Fibroblast of upper back skin (primary cell): ENCODE data around the gene KASH5.

ENCODE experiments used
- DNase-seq: peaks from one replicate; pipeline ENCODE4 v3.0.0-alpha.2; 2013

KASH5 gene, protein sequence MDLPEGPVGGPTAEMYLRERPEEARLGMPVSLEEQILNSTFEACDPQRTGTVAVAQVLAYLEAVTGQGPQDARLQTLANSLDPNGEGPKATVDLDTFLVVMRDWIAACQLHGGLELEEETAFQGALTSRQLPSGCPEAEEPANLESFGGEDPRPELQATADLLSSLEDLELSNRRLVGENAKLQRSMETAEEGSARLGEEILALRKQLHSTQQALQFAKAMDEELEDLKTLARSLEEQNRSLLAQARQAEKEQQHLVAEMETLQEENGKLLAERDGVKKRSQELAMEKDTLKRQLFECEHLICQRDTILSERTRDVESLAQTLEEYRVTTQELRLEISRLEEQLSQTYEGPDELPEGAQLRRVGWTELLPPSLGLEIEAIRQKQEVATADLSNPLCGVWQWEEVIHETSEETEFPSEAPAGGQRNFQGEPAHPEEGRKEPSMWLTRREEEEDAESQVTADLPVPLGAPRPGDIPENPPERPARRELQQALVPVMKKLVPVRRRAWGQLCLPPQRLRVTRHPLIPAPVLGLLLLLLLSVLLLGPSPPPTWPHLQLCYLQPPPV

DNA sequence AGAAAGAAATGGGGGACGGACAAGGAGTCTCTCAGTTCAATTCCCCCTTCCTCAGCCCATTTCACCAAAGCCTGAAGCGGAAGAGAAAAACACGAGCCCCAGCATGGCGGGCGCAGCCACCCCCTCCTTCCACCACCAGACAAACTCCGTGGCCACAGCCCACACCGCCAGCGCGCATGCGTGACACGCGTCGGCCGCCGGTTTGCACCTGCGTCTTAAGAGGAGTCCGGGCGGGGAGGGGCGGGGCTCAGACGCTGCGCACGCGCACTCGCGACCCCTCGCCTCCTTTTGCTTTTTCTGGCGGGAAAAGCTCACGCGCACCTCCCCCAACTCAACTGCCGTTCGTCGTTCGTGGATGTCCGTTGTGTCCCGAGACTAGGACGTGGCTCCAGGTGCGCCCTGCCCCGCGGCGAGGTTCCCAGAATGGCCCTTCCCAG is at the start of gene KASH5:
KASH5 (plus strand) TSS at position 314 of the 437 bp plus-strand sequence. CDS start 2,635 bp downstream, outside the sequence.
- peak; percentile 45 for DNase-seq

DNA sequence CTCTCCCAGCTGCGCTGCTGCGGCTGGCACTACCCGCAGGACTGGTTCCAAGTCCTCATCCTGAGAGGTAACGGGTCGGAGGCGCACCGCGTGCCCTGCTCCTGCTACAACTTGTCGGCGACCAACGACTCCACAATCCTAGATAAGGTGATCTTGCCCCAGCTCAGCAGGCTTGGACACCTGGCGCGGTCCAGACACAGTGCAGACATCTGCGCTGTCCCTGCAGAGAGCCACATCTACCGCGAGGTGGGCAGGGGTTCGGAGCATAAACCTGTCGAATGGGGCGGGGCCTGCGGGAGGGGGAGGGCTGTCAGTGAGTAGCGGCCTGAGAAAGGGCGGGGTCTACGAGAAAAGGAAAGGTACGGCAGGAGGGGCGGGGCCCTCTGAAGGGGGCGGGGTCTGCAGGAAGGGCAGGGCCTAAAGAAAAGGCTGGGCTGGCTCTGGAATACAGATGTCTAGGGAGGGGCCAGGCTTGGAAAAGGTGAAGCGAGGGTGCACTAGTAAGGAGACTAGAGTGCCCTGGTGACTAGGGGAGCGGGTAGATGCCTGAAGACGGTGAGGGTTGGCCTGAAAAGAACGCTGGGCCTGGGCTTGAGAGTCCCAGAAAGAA is 49.3 kb upstream of the KASH5 start:
- peak; percentile 20 for DNase-seq

DNA sequence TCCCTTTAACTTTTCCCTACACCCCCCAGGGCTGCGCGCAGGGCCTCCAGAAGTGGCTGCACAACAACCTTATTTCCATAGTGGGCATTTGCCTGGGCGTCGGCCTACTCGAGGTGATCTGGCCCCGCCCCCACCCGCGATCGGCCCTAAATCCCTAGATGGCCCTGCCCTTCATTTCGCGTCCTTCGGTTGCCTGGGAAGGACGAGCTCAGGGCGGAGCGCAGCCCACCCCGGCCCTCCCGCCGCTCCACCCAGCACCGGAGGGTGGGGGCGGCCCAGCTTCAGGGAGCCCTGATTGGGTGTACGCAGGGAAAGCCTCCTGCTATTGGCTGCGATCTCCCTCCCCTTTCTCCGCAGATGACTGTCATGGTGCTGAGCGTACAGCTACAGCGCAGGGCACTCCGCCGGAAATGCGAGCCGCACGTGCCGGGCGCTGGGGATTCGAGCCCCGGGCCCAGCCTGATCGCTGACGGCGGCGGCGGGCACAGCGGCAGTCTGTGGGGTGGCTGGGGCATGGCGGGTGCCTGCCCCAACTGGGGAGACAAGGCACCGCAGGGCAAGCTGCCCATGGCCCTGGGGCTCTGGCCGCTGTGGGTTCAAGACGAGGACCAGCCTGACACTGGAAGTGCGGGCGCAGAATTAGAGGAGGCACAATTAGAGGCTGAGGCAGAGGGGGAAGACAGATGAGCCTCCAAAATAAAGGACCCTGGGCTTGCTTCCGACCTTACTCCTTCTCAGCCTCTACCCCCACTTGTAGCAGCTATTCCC is 48.6 kb upstream of the KASH5 start:
- peak; percentile 83 for DNase-seq

DNA sequence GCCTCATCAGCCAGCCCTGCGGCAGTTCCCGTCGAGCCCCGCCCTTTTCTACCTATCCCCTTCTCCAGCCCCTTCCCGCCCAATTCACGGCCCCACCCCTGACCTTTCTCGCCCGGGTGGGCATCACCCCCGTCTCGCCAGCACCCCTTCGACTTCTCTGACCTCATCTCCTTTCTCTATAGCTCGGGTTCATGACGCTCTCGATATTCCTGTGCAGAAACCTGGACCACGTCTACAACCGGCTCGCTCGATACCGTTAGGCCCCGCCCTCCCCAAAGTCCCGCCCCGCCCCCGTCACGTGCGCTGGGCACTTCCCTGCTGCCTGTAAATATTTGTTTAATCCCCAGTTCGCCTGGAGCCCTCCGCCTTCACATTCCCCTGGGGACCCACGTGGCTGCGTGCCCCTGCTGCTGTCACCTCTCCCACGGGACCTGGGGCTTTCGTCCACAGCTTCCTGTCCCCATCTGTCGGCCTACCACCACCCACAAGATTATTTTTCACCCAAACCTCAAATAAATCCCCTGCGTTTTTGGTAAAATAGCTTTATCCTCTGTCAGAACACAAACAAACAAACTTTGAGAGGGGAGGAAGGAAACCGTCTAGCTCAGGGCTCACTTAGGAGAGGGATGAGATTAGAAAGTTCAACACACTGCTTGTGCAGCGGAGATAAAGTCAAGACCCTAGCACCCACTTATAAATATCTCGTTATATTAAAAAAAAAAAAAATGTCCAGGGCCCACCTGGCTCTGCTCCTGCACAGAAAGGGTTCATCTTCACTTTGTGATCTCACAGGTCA is 47.8 kb upstream of the KASH5 start:
- DNase-seq: no peak

DNA sequence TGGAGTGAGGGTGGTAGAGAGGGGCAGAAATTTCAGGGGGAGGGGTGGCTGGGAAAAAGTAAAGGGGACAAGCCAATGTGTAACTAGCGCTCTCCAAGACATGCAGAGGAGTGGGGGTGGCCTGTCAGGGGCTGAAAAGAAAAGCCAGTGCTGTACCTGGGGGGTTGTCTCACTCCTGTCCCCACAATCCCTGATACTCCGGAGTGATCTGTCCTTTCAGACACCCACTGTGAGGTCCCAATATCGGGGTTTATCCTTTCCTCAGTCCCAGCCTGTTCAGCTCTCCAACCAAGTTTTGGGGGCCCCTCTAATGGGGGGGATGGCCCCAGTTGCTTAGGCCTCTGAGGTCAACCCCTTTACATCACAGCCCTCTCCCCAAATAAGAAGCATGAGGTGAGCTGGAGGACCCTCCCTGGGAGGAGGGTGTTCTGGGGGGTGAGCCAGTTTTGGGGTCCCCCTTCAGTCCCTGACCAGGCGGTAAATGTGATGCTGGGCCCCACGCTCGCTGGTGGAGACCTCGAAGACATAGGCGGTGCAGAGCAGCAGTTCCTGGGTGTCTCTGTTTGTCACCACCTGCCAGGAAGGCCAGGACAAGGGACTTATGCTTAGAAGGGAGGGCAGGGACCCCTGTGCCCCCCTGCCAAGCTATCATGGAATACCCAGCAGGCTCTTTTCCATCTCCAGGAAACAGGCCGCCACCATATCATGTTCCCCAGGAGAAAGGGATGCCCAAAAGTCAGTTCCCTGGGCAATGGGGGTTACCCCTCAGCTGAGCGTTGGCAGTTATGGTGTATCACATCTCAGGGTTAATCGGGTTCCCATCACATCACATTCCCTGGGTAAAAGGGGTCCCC is 47.0 kb upstream of the KASH5 start:
- no peak for DNase-seq

DNA sequence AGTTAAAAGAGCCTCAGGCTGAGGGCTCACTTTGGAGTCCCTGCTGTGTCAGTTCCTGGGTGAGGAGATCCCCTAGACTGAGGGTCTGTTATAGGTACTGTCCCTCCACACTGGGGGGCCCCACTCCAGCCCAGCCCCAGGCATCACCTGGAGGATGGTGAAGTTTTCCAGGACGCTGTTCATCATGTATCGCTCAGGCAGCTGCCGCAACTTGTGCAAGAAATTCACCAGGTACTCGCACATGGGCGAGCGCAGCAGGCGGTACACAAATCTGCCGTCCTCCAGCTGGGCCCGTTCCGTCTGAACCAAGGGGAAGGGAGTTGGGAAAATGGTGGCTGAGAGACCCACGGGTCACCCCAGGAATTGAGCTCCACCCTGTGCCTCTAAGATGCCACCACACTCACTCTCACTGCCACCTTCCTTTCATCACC is 45.7 kb upstream of the KASH5 start:
- no peak for DNase-seq

DNA sequence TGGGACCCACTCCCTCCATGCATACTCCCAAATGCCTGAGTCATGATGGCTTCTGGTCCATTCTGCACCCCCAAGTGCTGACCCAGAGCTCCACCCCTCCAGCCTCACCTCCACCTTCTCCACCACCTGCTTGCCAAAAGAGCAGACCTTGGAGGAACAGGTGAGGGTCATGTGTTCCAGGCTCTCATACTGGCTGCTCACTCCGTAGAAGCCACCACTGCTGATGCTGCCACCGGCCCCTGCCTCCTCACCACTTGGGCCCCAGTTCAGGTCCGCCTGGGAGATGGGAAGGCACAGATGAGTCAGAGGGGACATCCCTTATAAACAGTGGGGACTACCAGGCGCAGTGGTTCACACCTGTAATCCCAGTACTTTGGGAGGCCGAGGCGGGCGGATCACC is 44.9 kb upstream of the KASH5 start:
- DNase-seq: no peak

DNA sequence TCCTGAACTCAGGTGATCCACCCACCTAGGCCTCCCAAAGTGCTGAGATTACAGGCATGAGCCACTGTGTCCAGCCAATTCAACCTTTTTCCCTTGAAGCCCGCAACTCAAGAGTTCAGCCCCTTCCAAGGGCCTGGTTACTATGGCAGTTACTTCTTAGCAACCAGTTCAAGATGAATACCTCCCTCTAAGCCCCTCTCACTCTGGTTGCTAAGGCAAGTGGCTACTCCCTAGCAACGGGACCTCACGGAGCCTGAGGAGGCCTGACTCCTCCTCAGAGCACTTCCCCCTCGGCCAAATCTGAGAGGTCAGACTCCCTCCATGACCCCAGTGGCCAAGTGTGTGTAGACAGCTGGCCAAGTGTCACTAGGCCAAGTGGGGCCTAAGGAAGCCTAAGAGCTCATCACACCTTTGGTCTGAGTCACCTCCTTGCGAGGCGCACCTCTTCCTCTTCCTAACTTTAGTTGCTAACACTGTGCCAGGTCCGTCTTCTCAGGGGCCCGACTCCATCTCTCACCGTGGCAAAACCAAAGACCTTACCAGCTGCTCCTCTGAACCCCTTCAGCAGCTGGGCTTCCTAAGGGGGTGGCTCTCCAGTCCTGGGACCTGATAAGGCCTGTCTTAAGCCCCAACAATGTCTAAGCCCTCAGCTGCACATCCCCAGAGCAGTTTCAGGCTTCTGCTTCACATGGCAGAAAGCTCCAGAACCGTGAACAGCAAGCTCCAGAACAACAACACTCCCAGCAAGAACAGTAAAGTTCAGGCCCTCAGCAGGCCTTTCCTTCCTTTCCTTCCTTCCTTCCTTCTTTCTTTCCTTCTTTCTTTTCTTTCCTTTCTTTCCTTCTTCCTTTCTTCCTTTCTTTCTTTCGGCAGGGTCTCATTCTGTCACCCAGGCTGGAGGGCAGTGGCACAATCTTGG is 43.3 kb upstream of the KASH5 start:
- DNase-seq: no peak

DNA sequence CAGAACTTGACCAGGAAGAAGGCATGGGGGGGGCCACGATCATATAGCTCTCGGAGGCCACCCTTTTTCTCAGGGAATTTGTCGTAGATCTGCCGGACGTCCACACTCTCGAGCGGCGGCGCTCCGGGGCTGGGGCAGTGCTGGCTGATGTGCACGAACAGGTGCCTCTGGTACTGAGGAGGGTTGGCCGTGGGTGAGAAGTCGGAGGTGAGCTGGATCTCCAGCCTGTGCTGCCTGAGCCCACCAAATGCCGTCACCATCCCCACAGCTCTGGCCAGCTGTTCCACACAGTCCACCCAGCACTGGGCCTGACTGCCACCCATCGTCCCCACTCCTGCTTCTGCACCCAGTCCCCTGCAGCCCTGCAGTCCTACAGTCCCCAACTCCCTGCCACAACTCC is 40.9 kb upstream of the KASH5 start:
- DNase-seq: no peak

DNA sequence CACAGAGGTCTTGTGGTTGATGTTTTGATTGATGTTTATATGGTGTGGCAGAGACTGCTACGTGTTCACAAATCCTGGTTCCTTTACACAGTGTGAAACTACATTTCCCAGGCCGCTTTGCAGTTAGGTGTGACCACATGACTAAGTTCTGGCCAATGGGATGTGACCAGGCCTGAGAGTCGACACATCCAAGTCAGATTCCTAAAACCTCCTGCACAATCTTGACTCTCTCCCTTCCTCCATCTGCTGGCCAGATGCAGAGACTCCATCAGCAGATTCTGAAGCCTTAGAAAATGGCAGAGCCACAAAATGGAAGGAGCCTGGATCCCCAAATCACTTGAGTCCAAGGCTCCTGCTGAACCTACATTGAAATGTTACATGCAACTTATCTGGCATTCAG is 40.2 kb upstream of the KASH5 start:
- DNase-seq: peak; percentile 71

DNA sequence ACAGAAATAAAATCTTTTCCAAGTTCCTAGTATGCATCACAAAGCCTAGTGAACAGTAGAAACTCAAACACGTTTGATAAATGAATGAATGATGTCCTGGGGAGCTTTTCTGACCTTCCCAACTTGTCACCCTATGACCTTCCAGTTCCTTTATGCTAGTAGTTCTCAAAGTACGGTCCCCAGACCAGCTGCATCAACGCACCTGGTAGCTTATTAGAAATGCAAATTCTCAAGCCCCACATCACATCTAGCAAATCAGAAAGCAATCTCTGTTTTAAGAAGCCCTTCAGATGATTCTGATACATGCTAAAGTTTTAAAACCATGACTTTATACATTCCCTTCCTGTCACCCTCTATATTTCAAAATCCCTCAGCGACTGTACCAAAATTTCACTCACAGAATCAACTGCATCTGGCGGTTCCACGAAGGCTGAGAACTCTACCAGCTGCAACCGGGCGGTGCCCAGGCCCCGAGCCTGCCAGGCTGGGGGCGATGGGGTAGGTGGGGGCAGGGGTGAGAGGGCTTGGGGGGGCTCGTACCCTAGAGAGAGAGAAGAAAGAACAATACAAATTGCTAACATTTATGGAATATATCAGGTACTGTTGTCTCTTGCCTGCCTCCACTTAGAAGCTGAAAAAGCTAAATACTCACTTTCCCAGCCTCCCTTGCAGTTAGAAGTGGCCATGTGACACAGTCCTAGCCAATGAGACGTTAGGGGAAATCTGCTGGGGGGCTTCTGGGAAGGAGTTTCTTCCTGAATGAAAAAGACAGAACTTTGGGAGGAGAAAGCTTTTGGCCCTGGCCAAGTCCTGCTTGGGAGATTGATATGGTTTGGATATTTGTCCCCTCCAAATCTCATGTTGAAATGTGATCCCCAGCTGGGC is 39.5 kb upstream of the KASH5 start:
- DNase-seq: no peak

DNA sequence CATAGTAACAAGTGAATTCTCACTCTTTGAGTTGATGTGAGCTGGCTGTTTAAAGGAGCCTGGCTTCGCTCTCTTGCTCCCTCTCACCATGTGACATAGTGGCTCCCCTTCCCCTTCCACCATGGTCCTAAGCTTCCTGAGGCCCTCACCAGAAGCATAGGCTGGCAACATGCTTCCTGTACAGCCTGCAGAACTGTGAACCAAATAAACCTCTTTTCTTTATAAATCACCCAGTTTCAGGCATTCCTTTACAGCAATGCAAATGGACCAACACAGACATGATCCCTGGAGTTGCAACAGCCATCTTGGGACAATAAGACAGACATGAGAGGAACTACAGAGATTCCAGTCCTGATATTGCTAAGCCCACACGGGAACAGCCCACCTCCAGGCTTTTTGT is 38.5 kb upstream of the KASH5 start:
- DNase-seq: no peak

DNA sequence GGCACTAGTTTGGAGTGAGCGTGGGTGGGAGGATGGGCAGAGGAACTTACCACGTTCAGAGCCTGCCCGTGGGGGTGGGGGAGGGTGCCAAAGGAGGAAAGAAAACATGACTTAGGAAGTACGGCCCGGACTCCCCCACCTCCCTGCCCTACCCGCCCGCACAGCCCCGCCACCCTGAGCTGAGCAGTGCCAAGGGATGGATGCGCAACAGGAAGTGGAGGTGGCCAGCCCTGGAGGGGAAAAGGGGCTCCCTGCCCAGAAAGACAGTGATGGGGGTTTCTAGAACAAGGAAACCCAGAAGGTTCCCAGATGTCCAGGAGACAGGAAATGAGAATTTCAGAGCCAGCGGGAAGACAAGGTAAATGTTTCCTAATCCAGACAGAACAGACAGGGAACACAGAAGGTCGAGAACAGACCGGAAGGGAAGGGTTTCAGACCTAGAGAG is 32.1 kb upstream of the KASH5 start:
- DNase-seq: peak; percentile 55

DNA sequence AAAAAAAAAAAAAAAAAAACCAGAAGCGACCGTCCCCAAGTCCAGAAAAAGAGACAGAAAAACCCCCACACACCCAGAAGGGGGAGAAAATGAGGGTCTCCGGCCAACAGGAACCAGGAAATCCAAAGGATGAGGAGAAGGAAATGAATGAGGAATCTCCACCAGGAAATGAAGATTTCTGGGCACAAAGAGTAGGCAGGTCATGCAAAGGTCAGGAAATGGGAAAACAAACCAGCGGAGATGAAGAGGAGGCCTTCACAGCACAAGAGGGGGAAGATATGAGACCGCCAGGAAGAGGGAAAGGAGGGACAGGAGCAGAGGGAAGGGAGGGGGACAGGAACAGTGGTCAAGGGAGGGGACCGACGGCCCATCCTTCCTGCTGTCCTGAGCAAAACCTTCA is 31.7 kb upstream of the KASH5 start:
- no peak for DNase-seq

DNA sequence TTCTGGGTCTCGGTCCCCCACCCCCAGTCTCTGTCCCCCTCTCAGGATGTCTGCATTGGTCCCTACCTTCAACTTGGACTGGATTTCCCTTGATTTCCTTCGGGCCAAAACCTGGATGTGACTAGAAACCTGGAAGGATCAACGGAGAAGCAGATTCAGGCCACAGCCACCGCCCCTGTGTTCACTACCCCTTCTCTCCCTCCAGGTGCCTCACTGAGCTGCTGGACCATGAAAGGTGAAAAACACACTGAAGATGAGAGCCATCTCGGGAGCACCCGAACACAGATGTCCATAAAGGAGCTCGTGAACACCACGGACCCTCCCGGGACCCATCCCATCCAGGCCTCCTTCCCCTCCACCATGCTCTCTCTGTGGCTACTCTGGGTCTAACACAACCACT is 30.9 kb upstream of the KASH5 start:
- DNase-seq: no peak

DNA sequence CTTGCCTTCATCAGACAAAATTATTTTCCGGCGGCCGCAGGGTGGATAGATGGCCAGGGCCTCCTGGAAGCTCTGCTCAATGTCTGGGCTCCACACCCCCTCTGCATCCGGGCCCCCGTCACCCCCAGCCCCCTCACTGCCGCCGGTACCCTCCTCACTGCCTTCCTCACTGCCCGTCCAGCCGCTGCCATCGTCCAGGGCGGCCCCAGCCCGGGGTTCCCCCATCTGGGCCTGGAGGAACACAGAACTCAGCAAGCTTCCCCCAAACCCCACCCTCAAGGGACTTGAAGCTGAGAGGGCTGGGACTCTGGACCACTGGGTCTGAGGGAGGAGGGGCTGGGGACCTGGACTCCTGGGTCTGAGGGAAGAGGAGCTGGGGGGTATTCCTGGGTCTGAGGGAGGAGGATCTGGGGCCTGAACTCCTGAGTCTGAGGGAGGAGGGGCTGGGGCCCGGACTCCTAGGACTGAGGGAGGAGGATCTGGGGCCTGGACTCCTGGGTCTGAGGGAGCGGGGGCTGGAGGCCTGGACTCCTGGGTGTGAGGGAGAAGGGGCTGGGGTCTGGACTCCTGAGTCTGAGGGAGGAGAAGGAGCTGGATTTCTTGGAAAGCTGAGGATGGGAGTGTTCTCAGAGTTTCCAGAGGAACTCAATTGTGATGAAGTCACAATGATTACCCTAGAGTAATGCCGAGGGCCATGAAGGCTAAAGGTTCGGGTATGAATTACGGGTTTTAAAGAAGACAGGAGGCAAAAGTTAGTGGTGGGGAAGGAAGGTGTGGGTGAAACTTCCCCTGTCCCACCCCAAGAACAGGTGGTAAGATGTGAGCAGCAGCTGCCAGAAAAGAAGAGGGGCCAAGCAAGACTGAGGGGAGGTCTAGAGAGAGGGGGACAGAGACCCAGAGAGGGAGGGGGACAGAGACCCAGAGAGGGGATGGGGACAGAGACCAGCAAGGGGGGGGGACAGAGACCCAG is 27.9 kb upstream of the KASH5 start:
- no peak for DNase-seq

DNA sequence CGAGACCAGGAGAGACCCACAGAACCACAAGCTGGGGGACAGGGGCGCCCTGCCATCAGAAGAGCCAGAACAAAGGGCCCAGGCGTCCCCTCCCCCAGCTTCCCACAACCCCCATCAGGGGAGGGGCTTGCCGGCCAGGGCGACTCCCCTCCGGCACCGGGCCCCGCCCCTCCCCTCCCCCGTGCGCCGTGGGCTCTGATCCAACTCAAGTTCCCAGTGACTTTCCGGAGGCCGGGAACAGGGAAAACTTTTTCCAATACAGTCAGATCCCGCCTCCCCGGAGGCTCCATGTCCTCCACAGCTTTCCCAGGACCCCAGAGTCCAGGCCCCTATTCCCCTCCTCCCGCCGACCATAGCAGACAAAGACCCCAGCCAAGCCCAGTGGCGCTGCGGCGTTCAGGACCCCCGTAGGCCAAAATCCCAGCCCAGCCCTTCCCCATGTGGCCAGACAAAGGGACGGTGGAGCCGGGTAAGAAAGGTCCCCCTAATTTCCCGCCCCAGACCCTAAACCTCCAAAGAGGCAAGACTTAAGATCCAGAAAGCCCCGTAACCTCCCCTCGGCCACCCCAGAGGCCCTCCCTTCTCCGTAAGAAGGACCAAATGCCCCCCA is 26.5 kb upstream of the KASH5 start:
- DNase-seq: peak; percentile 92
